Stimulated activated CD8-positive, alpha-beta memory T cell treated with anti-CD3 and anti-CD28 coated beads, Interleukin-7, amount 100 ng/mL, for 4 hours (primary cell): Measurements from ENCODE around the gene TMX3.
A peak's percentile ranks its signal among the peaks of the same experiment; 100 is the strongest.

Experiments used
- DNase-seq, 2 donors: peaks; one replicate each; pipeline ENCODE4 v3.0.0-alpha.2; 2020; ENCODE audit warnings: low read depth in 2 of 2

Gene TMX3

GRCh38 chr18:68714712-68715496 lies at the start of gene TMX3:
TMX3 (minus strand) TSS chr18:68715108; CDS start chr18:68714981, 127 bp downstream.
- peak; percentile 92 to 94 for DNase-seq

- DNase-seq, result no peak
Observed at GRCh38 chr18:68764016-68764415, 49.1 kb upstream of the TMX3 start.

- no peak for DNase-seq
Observed at GRCh38 chr18:68763083-68763482, 48.2 kb upstream of the TMX3 start.

- no peak for DNase-seq
Observed at GRCh38 chr18:68759308-68759707, 44.4 kb upstream of the TMX3 start.

- DNase-seq, result no peak
Observed at GRCh38 chr18:68757126-68757525, 42.2 kb upstream of the TMX3 start.

- DNase-seq, result no peak
Observed at GRCh38 chr18:68742206-68742605, 27.3 kb upstream of the TMX3 start.

- no peak for DNase-seq
Observed at GRCh38 chr18:68740966-68741365, 26.1 kb upstream of the TMX3 start.

GRCh38 chr18:68739462-68739861 lies 24.6 kb upstream of the TMX3 start:
- DNase-seq, result no peak

GRCh38 chr18:68738564-68738963 lies 23.7 kb upstream of the TMX3 start:
- DNase-seq, result no peak

GRCh38 chr18:68735483-68736343 lies 20.8 kb upstream of the TMX3 start:
- no peak for DNase-seq

- no peak for DNase-seq
Observed at GRCh38 chr18:68734308-68734707, 19.4 kb upstream of the TMX3 start.

- DNase-seq, result no peak
Observed at GRCh38 chr18:68733707-68734106, 18.8 kb upstream of the TMX3 start.

GRCh38 chr18:68728081-68728700 lies 13.3 kb upstream of the TMX3 start:
- DNase-seq, result no peak

- no peak for DNase-seq
Observed at GRCh38 chr18:68727506-68727905, 12.6 kb upstream of the TMX3 start.

- DNase-seq, result no peak
Observed at GRCh38 chr18:68725346-68725745, 10.4 kb upstream of the TMX3 start.

GRCh38 chr18:68724021-68724420 lies 9.1 kb upstream of the TMX3 start:
- DNase-seq, result no peak

GRCh38 chr18:68723539-68723938 lies 8.6 kb upstream of the TMX3 start:
- no peak for DNase-seq

GRCh38 chr18:68722821-68723220 lies 7.9 kb upstream of the TMX3 start:
- DNase-seq, result no peak

GRCh38 chr18:68721681-68722583 lies 7.0 kb upstream of the TMX3 start:
- no peak for DNase-seq

- DNase-seq, result no peak
Observed at GRCh38 chr18:68714366-68714711, 569 bp downstream of the TMX3 start.

- DNase-seq, result no peak
Observed at GRCh38 chr18:68713796-68714195, 1.1 kb downstream of the TMX3 start.

- DNase-seq, result no peak
Observed at GRCh38 chr18:68713131-68713530, 1.8 kb downstream of the TMX3 start.
